Subcutaneous adipose tissue (tissue), 4 donors: Measurements from ENCODE around the gene CHD6. TPM values are rescaled to one million over a fixed set of nuclear protein-coding genes. Genes with fewer than 3 reads are reported as not detected.

Experiments
- CTCF ChIP-seq: fragments of 450-650 bp; IDR thresholded peaks from one replicate; pipeline ENCODE4 v1.5.1; 2016; ENCODE audit warnings: low read depth, mild to moderate bottlenecking, control low read depth, antibody characterized with exemption, moderate library complexity
- total RNA-seq, 4 donors: library from RNA; depleted of rRNA; stranded (reverse); fragments of >200 nt; gene quantifications; one replicate each; pipeline ENCODE4 v1.1.0, GENCODE V29; 2016

Gene CHD6
- total RNA-seq, 4 donors from 2014 or later, result 31.5 to 47.4 (median 37.9) TPM

DNA sequence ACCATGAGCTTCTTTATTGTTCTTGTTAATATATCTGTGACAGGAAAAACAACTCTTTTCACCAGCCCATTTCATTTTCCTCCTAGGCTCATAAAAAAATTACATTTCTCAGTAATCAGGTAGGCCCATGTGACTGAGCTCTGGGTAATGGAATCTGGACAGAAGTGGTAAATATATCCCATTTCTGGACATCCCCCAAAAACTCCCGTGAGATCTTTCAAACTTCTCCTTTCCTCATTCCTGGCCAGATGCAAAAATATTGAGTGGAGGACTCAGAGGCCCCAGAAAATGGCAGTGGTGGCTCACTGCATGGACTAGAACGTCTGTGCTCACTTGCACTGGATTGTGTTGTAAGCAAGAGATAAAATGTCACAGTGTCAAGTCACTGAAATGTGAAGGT is 3.8 kb upstream of the CHD6 start:
- TF ChIP-seq CTCF, result no peak

DNA sequence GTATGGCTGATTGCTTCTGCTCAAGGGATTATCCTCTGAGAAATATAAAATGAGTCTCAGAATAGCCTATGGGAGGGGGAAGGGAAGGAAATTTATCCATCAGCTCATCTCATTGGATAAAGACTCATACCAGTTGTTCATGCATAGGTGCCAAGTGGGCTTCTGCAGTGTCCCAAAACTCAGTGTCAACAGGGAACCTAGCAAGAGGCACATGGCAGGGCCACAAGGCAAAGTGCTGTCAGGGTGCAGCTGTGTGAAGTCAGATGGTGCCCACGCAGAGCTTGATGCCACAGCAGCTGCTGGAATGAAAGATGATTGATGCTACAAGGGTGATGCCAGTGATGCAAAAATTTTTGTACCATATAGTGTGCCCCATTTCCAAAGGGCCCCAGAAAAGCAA is 3.2 kb upstream of the CHD6 start:
- no peak for TF ChIP-seq CTCF

DNA sequence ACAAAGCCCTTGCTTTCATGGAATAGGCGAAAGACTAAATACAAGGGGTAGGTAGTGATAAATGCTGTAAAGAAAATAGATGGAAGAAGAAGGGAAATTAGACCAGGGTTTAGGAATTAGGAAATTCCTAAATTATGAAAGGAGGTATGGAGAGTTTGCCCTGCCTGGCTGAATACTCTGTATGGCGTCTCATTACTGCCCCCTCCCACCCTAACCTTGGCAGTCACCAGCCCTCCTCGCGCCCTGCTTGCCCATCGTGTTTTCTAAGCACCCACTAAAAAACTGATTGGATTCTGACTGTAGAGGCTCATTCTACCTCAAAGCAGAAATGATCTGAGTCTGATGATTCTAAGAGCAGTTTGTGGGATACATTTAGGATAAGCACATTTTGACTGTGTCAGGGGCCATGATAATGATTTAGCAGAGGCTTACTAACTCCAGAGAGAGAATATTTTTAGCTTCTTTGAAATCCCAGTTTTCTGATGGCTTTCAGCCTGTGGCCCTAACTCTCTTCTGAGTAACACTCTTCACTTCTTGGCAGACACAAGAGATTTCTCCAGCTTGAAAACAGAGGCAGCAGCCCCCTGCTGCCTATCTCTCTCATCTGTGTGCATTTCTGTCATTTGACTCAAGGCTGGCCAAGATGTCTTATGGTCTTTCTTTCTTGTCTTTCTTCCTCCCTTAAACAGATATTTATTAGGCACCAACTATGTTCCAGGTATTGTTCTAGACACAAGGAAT is 1.4 kb upstream of the CHD6 start:
- TF ChIP-seq CTCF, result no peak

- no peak for TF ChIP-seq CTCF
These were observed 682 bp upstream of the CHD6 start for GRCh38 chr20:41618807-41619311.

- no peak for TF ChIP-seq CTCF
These were observed 897 bp downstream of the CHD6 start for GRCh38 chr20:41617059-41617901.

- TF ChIP-seq CTCF, result no peak
These were observed 1.9 kb downstream of the CHD6 start for GRCh38 chr20:41616228-41616627.

DNA sequence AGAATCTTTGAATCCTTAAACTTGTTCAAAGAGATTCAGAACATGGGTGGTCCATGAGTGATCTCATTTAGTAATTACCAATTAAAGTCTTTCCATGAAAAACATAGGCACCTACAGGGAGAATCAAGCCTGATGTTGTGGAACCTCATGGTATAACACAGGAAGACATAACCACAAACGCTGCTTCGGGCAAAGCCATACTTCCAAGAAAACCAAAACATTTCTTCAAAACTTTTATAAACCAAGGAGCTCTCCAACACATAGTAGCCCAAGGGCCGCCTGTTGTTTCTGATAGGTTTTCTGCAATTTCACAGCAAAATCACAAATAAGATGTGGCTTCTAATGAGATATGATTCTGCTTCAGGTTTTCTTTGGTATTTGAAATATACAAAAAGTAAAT is 2.5 kb downstream of the CHD6 start:
- no peak for TF ChIP-seq CTCF
